HG03439 (cell line): ENCODE data around the gene NFATC3.
A peak's percentile ranks its signal among the peaks of the same experiment; 100 is the strongest.

Source experiments
- ATAC-seq: cut with Tn5 transposase; IDR thresholded peaks from one replicate; pipeline ENCODE4 v1.9.1; 2021; ENCODE audit warnings: mild to moderate bottlenecking, moderate library complexity; ENCODE audit not compliant: unreplicated experiment

NFATC3 gene

DNA sequence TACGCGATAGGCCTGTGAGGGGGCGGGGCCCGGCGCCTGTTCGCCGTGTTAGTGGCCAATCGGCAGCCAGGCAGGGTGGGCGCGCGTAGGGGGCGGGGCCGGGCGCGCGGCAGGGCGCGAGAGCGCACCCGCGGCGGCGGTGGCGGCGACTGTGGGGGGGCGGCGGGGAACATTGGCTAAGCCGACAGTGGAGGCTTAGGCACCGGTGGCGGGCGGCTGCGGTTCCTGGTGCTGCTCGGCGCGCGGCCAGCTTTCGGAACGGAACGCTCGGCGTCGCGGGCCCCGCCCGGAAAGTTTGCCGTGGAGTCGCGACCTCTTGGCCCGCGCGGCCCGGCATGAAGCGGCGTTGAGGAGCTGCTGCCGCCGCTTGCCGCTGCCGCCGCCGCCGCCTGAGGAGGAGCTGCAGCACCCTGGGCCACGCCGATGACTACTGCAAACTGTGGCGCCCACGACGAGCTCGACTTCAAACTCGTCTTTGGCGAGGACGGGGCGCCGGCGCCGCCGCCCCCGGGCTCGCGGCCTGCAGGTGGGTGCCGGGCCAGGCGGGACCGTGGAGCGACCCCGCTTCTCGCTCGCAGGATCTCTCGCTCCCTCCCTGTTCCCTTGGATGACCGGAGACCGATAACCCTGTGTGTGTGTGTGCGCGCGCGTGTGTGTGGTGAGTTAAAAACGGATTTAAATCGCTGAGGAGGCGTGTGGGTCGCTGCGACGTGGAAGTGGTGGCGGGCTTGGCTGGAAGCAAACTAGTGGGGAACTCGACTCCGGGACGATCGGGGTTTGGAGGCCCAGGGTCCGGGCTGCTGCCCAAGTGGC, at the start of gene NFATC3:
Gene NFATC3, plus strand, starts transcription at position 112 of the 813 bp plus-strand sequence. Its CDS starts 312 bp downstream, at position 424.
- ATAC-seq = peak; percentile 52

DNA sequence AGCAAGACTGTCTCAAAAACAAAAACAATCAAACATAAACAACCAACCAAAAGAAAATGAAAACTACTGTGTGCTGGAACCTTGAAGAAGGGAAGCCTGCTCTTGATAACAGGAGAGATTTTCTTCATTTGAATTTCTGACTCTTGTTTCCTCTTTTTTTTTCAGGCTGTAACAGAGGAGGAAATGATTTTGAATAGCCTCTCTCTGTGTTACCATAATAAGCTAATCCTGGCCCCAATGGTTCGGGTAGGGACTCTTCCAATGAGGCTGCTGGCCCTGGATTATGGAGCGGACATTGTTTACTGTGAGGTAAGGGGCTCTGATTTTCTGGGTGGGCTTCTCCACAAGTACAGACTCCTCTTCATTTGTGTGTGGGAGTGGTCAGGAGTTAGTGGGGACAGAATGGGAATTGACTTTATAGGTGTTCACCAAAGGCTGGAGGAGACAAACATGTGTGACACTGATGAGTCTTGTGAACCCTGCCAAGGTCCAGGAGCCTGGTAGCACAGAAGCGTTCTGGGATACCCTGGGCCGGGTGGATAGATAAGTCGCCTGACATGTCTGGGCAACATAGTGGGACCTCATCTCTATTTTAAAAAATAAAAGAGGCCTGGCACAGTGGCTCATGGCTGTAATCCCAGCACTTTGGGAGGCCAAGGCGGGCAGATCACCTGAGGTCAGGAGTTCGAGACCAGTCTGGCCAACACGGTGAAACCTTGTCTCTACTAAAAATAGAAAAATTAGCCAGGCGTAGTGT, 47.2 kb upstream of the NFATC3 start:
- no peak for ATAC-seq

DNA sequence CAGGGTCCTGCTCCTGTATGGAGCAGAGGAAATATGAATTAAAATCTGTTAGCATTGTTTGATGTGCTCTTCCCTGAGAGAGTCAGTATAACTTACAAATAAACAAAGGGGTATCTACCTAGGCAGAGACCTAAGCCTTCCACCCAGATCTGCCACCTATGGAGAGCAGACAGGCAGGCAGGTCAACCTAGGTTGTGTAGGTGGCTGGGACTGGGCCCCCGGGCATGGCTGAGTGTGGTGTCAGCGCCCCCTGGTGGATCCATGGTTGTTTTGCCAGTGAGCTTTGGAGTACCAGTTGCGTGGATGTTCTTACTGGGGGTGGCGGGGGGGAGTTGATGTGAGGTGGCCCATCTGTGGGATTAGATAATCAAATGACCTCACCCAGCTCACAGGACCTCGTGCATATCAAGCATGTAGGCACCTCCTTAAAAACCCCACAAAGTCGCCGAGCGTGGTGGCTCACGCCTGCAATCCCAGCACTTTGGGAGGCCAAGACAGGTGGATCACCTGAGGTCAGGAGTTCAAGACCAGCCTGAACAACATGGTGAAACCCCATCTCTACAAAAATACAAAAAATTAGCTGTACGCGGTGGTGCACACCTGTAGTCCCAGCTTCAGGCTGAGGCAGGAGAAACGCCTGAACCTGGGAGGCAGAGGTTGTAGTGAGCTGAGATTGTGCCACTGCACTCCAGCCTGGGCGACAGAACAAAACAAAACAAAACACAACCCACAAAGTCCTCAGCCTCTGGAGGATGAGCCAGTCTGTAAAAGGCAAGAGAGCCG, 44.5 kb upstream of the NFATC3 start:
- ATAC-seq = peak; percentile 85

DNA sequence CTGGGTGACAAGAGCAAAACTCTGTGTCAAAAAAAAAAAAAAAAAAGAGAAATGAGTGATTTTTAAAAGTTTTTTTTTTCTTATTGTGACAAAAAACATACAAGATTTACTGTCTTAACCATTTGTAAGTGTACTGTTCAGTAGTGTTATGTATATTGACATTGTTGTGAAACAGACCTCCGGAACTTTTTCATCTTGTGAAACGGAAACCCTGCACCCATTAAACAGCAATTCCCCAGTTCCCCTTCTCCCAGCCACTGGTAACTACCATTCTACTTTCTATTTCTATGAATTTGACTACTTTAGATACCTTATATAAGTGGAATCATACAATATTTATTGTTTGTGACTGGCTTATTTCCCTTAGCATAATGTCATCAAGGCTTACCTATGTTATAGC, 43.4 kb upstream of the NFATC3 start:
- no peak for ATAC-seq

DNA sequence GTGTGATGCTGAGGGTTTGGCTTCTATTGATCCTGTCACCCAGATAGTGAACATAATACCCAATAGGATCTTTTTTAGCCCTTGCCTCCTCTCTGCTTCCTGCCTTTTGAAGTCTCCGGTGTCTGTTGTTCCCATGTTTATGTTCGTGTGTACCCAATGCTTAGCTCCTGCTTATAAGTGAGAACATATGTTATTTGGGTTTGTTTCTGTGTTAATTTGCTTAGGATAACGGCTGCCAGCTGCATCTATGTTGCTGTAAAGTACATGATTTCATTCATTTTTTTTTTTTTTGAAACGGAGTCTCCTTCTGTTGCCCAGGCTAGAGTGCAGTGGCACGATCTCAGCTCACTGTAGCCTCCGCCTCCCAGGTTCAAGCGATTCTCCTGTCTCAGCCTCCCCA, 39.1 kb upstream of the NFATC3 start:
- ATAC-seq = no peak

DNA sequence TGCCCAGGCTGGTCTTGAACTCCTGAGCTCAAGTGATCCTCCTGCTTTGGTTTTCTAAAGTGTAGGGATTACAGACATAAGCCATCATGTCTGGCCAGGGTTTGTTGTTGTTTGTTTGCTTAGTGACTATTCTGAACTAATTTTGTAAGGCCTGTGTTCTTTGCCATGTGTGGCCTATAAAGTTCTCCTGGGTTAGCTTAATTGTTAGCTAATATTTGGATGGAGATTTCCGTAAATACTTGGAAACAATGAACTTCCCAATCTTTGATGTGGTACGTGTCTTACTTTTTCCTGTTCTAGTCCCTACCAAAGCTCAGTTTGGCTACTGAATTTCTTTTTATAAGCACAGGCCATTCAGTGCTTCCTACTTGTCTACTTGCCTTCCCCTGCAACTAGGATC, 37.2 kb upstream of the NFATC3 start:
- ATAC-seq = no peak

DNA sequence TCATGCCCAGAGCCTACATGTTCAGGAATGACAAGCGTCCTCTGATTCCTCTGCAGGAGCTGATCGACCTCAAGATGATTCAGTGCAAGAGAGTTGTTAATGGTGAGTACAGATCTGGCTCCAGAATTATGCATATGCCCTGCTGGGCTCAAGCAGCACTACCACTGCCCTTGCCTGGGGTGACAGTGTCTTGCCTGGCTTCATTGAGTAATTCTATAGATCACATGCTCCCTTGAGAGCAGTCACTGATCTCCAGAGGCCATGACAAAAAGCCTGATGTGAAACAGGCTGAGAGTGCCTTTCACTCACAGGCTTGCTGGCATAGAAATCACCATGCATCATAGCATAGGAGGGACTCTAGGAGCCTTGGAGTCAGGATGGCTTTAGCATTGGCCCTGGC, 35.7 kb upstream of the NFATC3 start:
- ATAC-seq = no peak

DNA sequence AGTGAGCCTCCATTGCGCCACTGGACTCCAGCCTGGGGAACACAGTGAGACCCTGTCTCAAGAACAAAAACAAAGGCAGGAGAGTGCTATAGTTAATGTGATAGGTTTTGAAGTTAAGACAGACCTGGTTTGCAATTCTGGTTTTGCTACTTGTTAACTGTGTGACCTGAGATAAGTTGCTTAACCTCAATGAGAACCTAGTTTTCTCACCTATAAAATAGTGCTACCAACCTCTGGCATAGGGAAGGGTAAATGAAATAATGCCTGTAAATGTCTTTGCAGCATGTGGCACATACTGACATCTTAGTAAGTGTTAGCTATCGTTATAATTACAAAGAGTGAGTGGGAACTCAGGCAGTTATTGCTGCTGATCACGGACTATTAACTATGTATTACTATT, 29.8 kb upstream of the NFATC3 start:
- no peak for ATAC-seq

DNA sequence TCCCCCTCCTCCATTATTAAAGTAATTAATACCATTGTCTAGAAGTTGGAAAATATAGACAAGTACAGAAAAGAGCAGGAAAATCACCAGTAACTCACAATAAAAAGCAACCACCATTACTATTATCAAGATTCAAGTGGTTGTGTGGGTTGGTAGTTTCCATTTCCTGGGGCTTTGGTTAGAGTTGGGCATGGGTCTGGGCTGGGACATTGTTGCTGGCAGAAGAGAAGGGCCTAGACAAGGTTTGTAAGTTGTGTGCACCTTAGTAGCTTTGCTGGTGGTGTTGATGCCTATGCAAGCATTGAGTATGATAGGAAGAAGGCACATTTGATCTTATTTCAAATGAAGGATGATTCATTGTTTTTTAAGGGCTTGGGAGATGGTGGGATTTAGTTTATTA, 25.4 kb upstream of the NFATC3 start:
- no peak for ATAC-seq

DNA sequence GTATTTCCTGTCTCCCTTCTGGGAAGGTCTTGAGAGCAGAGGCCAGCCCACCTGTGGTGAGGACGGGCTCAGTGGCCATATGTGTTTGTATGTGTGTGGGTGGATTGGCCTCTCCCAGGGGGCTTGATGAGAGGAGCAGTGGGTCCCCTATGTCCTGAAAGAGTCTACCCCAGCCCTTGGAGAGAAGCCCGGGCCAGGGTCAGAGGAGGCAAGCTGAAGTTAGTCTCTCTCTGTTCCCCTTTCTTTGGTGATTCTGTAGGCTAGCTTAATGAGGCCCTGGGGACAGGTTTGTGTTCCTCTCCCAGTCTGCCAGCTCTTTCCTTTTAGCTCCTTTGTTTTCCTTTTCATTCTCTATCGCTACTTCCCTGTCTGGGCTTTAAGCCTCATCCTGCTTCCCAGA, 23.8 kb upstream of the NFATC3 start:
- ATAC-seq = no peak

DNA sequence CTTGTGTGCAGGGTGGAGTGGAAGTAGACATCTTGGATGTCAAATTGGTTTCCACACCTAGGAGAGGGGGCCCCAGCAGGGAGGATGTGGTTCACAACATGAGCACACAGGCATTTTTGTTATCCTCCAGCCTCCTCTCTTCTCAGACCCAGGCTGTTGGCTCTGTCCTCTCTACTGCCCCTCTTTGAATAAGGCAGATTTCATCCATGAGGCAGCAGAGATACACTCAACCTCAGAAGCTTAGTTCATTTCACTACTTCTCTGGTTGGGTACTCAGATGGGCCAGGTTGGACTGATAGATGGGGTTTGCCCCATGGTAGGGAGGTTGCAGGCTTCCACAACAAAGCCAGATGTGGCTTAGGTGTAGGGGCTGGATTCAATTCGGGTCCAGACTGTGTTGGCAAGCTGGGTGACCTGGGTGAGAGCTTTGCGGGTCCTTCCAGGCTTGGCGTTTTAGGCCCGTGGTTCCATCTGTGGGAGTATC, 22.2 kb upstream of the NFATC3 start:
- ATAC-seq = no peak

DNA sequence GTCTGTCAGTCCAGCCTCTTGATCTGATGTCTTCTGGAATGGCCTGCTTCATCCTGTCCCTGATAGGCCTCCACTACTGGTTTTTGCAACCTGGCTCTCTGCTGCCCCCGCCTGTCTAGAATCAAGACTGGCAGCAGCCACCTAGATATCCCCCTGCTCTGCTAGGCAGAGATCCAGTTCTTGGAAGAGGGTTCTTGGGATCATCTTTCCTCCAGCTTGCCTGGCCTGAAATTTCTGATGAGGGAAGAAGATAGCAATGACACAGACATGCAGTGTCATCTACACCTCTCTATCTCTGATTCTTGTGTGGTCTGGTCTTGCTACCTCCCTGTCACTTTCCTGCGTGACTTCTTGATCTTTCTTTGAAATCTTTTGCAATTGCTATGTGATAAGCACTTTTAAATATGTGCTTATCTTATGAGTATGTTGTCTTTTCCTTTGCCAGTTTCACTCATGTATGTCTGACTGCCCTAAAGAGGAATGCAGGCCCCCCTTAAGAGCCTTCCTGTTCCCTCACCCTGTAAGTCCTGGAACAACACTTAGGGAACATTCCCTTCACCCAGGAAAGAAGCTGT, 20.3 kb upstream of the NFATC3 start:
- ATAC-seq = no peak

DNA sequence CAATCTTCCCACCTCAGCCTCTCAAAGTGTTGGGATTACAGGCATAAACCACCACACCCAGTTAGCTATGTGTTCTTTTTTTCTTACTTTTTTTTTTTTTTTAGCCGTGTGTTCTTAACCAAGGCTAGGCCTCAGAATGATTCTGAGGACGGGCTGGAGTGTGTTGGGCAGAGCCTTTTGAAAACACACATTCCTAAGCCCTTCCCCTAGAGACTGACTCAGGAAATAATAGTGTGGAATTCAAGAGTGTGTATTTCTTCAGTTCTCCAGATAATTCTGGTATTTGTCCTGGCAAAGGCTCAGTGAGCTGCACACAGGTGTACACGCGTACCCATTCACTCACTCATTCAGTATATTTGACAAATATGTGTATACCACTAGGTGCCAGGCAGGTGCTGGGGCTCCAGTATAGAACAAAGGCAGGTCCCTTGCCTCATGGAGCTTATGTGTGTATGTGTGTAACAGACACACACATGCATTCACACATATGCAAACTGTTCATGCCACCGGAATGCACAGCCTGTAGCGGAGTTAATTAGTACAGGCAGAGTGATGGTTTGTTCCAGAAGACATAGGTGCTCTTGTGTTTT, 19.4 kb upstream of the NFATC3 start:
- ATAC-seq = no peak

DNA sequence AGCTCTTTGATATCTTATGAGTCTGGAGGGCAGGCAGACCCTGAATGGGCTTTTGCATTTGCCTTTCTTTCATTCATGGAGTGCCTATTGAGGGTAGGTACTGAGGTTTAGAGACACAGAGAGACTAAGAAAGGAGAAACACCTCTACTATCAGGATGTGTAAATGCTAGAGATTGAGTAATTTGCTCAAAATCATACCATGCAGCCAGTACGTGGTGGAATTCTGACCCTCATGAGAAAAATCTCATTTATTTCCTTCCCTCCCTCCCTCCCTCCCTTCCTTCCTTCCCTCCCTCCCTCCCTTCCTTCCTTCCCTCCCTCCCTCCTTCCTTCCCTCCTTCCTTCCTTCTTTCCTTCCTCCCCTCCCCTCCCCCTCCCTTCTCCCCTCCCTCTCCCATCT, 18.4 kb upstream of the NFATC3 start:
- ATAC-seq = no peak

DNA sequence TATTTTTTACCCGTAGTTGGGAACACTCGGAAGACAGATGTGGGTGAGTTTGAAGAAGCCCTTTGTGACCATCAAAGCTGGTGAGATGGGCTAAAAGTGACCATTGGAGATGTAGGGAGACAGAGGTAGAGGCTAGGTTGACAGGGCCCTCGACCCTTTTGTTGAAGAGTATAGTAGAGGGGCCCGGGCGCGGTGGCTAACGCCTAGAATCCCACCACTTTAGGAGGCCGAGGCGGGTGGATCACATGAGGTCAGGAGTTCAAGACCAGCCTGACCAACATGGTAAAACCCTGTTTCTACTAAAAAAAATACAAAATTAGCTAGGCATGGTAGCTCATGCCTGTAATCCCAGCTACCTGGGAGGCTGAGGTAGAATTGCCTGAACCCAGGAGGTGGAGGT, 16.2 kb upstream of the NFATC3 start:
- no peak for ATAC-seq

DNA sequence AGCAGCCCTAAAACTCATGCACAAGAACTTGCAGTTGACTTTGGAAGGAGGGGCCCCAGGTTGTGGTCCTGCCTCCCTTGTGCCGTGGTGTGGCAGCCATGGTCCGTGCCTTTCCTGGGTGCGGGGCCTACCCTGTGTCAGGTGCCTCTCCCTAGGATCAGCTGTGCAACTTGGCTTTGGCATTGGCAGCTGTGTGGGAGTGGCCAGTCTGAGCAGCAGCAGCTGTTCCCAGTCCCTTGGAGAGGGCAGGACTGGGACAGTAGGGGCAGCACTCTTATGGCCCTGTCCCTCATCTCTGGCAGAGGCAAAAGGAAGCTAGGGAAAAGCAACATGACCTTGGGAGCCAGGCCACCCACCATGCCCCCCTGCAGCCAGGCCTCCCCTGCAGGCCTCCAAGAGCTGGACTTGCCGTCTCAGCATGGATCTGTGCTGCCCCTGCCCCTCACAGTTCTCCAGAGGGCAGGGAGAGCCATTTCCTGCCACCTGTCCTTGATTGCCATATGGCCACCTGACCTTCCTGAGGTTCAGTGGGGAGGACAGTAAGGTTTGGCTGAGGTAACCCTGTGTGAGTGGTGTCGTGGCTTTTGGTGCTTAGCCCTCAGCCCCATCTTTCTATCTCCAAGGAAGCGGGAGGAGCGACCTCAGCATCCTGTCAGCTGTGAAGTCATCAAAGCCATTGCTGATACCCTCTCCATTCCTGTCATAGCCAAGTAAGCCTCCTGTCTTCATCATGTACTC, 15.5 kb upstream of the NFATC3 start:
- no peak for ATAC-seq

DNA sequence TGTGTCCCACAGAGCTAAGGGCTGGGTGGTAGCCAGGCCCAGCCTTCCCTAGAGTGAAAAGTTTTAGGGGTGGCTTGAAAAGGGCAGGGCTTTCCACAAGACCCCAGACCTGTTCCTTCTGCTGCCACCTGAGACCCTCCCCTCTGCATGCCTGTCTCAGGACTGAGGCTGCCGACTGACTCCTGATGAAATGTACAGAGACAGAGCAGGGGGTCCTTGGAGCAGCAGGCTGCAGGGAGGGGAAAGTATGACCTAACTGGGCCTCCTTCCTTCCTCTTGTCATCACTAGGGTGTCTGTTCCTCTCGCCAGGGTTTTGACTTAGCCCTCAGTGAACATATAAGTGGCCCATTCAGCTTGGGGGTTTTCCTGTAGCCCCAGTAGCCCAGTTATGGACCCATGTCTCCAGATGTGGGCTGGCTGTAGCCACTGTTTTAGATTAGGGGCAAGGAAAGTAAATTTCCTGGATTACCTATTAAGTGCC, 14.9 kb upstream of the NFATC3 start:
- ATAC-seq = no peak

DNA sequence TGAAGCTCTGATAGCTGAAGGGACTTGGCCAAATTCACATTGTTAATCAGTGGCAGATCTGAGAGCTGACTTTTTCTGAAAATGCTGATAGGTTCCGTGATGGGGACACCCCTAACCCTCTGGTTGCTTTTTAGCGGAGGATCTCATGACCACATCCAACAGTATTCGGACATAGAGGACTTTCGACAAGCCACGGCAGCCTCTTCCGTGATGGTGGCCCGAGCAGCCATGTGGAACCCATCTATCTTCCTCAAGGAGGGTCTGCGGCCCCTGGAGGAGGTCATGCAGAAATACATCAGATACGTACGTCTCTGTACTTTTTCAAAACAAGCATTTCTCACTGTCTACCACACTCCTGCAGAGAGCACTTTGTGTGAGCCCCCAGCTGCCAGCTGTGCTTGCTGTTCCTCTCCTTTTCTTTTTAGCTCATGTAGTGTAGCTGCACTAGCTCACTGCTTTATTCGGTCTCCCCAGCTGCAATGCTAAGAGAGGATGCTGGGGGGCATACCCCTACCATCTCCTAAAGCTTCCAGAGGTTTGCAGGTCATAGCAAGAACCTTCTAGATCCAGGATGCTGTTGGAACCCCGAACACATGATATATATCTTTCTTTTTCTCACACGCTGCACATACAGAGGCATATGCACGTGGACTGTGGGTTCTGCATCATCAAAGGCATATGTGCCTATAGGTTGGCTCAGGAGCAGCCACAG, 14.2 kb upstream of the NFATC3 start:
- ATAC-seq = no peak

DNA sequence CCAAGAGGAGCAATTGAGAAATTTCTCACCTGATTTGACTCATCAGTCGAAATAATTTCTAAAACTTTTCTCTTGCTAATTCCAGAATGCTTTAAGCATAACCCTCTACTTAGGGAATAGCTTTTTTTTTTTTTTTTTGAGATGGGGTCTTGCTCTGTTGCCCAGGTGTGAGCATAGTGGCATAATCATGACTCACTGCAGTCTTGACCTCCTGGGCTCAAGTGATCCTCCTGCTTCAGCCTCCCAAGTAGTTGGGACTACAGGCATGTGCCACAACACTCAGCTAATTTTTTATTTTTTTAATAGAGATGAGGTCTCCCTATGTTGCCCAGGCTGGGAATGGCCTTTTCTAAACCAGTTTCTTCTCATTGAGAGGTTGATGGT, 13.7 kb upstream of the NFATC3 start:
- no peak for ATAC-seq
